Epithelial cell of prostate (primary cell): Measurements from ENCODE around the gene MXRA7.
"Not testable (repeated sequence)": the region's sequence is repeated elsewhere in the genome, so short reads cannot be mapped to it uniquely, and the experiment has no call there.

ENCODE experiments used
- DNase-seq: peaks from one replicate; pipeline ENCODE4 v3.0.0-alpha.2; 2011; ENCODE audit warnings: low read depth, low spot score
- H3K27ac ChIP-seq: fragments of 450-650 bp; 2 replicates; pipeline ENCODE4 v1.5.1; 2017; ENCODE audit warnings: mild to moderate bottlenecking

MXRA7 gene

DNA sequence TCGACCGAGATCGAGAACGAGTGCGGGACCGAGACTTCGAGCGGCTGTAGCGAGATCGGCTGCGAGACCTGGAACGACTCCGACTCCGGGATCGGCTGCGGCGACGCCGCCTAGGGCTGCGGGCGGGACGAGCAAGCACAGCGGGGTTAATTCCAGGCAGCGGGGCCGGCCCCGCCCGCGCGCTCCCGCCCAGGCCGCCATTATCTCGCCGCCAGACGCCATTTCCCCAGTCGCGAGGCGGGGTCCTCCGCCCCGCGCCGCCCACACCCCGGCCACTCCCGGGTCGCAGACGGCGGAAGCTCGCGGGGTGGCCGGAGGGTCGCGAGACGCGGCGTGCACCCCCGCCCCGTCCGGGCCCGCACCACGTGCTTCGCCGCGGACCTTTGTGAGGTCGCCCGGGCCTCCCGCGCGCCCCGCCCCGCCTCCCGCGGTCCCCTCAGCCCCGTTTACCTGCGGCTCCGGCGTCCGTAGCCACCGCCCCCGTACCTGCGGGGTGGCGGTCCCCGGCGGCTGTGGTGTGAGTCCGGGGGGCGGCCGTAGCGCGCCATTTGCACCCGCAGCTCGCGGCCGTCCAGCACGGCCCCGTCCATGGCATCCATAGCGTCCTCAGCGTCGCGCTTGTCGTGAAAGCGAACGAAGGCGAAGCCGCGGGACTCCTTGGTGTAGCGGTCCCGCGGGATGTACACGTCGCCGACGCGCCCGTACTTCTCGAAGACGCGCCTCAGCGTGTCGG is 25.8 kb upstream of the MXRA7 start:
- peak overlapping the region; percentile 95 for H3K27ac ChIP-seq
- no peak for DNase-seq

DNA sequence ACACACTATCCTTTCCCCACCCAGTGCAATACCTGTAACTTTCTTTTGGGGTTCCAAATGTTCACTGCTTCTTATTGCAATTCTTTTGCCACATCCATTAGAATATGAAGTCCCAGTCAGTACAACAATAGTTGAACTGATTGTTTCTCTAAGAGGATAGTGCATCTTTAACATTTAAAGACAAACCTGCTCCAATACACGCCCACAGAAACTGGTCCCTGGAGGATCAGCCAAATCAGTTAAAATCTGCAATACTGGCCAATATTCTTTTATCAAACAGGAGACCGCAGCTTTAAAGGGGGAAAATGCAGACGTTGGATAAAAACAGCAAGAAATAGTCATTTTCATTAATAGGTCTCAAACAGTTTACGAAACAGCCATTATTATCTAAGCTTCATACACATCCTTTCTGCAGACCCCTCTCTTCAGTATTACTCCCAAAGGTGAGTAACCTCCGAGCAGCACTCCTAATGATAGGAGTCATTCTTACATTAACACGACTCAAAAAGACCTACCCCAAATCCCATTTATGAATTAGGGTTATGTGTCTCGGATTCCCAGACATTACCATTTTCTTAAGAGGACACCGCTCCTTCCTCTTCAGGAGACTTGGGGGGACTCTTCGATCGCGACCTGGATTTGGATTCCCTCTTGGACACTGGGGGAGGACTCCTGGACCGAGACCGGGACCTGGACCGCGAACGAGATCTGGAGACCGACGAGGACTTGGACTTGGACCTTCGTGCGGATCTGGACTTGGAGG is 25.0 kb upstream of the MXRA7 start:
- DNase-seq = no peak
- peak overlapping the region; percentile 95 for H3K27ac ChIP-seq

DNA sequence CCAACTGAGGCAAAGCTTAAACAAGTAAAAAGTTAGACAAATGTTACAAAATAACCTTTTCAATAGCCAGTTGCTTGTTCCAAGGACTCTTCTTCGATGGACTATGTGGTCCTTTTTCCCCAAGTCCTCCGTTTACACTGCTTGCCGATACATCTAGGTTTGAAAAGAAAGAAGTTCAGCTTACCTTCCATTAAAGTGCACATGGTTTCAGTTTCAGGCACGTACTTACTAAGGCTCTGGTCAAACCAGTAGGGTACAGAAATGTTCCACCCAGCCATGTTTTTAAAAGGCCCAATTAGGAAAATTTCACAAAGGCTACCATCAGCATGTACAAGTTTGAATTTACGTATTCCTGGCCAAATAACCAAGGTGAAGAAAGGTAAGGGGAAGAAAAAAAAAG is 24.2 kb upstream of the MXRA7 start:
- no peak for DNase-seq
- H3K27ac ChIP-seq = peak overlapping the region; percentile 95

DNA sequence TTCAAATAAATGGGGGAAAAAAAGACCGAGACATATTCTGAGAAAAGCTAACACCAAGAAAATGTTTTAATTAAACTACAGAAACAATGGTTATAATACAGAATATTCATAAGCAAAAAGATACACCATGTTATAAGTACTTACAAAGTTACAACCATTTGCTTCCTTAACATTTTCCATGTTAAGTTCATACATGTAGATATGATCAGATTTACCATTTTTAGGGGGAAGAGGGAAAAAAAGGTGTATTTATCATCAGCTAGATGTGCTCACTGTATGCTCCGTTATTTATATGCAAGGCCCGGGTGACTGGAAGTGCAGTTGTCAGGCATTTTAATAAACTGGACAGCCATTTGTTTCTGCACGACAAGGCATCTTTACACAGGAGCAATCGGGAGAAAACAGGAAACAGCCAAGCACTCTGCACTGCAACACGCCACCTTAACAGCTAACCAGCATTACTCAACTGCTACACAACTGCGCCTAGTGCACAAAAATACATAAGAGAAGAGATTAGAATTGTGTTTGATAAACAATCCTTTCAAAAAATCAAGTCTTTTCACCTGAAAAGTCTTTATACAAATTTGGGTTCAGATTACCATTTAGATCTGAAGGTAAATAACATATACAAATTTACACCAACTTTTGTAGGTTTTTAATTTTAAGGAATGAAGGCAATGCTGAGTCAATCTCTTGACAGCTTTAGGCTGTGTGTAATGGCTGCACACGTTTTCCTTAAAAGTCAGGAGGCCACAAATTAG is 23.5 kb upstream of the MXRA7 start:
- no peak for DNase-seq
- peak overlapping the region; percentile 95 for H3K27ac ChIP-seq

DNA sequence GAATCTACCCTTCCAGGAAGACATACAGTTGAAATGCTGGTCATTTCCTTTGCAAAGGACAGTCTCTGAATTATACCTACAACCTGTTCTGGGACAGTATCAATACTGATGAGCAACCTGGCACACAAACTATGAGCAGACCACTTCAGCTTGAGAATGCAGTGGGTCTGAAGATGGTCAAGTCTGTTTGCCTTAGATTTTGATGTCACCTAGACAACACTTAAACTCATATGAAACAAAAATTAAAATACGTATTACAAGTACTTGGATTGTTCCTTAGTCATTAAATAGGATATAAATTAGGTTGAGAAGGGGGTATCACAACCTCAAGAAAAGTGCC is 22.8 kb upstream of the MXRA7 start:
- H3K27ac ChIP-seq = peak overlapping the region; percentile 95
- DNase-seq = no peak

DNA sequence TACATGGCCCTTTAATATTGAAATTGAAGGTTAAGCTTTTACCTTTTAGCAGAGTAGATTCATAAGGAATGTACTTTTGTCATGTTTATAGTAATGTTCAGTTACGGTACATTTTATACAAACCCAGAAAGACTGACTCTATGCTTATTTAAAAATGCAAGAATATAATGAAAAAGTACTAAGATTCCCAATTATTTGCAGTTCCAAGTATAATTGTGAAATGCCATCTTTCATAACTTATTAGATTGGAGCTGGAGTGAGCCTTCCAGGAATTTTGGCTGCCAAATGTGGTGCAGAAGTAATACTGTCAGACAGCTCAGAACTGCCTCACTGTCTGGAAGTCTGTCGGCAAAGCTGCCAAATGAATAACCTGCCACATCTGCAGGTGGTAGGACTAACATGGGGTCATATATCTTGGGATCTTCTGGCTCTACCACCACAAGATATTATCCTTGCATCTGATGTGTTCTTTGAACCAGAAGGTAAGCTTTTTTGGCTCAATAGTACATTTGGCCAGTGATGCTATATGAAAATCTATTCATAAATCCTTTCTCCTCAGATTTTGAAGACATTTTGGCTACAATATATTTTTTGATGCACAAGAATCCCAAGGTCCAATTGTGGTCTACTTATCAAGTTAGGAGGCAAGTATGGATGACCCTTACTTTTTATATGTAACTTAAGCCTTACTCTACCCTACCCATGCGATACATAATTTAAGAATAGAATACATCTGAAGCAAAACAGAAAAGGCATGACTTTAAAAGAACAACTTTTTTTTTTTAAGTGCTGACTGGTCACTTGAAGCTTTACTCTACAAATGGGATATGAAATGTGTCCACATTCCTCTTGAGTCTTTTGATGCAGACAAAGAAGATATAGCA is 22.2 kb upstream of the MXRA7 start:
- no peak for DNase-seq
- peak overlapping the region; percentile 95 for H3K27ac ChIP-seq

DNA sequence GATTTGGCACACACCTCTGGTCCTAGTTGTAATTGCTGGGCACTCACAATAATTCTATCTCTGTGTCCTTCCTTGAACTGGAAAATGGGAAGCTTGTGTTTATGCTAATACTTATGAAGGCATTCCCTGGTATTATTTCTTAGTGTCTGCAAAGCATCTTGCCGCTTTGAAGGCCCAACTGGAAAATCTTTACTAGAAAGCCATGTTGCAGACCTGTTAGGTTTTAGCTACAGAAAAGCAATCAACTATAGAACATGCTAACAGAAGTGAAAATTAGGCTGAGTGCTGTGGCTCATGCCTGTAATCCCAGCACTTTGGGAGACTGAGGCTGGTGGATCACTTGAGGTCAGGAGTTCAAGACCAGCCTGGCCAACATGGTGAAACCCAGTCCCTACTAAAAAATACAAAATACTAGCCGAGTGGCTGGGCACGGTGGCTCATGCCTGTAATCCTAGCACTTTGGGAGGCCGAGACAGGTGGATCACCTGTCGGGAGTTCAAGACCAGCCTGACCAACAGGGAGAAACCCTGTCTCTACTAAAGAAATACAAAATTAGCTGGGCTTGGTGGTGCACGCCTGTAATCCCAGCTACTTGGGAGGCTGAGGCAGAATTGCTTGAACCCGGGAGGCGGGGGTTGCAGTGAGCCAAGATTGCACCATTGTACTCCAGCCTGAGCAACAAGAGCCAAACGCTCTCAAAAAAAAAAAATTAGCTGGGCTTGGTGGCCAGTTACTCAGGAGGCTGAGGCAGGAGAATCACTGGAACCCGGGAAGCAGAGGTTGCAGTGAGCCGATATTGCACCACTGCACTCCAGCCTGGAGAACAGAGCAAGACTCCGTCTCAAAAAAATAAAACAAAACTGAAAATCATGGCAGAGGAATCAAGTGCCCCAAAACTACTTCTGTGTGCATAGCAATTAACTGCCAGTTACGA is 21.3 kb upstream of the MXRA7 start:
- H3K27ac ChIP-seq = peak overlapping the region; percentile 95
- DNase-seq = not testable (repeated sequence)

DNA sequence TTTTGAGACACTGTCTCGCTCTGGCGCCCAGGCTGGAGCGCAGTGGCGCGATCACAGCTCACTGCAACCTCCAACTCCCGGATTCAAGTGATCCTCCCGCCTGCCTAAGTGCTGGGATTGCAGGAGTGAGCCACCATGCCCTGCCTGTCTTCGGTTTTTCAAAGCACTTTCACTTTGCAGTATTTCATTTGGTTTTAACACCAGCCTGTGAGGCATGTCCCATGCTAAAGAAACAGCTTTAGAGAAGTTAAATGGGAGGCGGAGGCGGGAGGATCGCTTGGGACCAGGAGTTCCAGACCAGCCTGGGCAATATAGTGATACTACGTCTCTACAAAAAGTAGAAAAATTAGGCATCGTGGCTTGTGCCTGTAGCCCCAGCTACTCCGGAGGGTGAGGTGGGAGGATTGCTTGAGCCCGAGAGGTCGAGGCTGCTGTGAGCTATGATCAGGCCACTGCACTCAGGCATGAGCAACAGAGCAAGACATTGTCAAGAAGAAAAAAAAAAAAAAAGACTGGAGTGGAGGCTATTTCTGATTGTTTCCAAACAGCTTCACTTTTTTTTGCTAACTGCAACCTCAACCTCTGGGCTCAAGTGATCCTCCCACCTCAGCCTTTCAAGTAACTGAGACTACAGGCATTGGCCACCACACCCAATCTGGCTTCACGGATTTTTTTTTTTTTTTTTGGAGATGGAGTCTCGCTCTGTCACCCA is 17.1 kb upstream of the MXRA7 start:
- DNase-seq = no peak
- peak overlapping the region; percentile 97 for H3K27ac ChIP-seq

DNA sequence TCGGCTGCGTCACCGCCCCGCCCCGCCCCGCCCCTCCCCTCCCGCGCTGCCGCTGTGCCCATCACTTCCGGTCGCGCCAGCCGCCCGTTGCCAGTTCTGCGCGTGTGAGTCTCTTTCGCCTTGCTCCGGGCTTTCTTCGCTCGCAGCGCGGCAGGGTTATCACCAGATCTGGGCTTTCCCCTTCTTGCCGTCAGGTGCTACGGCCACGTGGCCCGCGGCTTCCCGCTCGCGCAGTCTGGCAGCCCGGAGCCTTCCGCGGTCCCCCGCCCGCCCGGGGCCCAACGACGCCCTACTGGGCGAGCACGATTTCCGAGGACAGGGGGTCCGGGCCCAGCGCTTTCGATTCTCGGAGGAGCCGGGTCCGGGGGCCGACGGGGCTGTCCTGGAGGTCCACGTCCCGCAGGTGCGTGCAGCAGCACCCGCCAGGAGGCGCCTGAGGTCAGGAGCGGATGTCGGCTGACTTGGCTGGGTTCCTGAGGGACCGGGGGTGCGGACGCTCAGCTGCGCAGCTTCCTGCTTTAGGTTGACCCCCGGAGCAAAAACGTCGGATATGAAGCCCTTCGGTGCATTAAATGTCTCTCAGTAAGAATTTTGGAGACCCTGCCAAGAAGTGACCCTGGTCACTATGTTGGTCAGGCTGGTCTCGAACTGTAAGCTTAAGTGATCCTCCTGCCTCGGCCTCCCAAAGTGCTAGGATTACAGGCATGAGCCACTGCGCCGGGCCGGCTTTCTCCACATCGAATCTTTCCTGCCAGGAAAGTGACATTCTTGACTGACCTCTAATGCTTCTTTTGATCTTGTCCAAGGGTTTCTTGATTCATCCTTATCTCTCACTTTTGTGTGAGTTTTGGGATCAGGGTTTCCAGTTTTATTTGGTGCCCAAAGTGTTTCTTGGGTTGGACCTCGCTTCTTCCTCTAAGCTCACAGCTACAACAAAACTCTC is 16.3 kb upstream of the MXRA7 start, which contains the start of gene METTL23:
METTL23 (plus strand) TSS at position 64 of the 943 bp plus-strand sequence. CDS start 2,872 bp downstream, outside the sequence.
- DNase-seq = no peak
- H3K27ac ChIP-seq = peak within 1 kb of the TSS; percentile 97

DNA sequence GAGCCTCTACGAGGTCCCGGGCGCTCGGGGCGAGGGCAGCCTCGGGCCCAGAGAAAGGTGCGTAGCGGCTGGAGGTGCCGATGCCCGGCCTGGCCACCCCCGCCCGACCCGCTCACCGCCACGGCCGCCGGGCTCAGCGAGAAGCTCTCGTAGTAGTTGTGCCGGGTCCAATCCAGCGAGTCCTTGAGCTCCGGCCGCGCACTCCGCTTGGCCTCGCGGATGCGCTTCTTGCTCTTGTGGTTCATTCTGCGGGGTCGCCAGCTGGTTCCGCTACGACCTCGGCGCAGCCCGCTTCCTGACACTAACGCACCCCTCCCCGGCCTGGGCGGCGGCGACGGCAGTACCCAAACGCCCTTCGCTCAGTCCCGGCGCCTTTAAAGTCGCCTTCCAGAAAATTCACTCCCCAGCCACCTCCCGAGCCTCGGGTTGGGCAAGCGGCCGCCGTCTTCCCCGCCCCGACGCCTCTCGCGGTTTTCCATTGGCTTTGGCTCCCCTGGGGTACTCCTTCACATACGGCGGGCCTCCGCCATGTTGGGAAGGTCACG is 15.5 kb upstream of the MXRA7 start, which contains the start of gene JMJD6:
JMJD6 (minus strand) TSS at position 376 of the 545 bp plus-strand sequence; CDS start at position 245, 131 bp downstream.
- DNase-seq = peak; percentile 72
- H3K27ac ChIP-seq = peak within 1 kb of the TSS; percentile 97

DNA sequence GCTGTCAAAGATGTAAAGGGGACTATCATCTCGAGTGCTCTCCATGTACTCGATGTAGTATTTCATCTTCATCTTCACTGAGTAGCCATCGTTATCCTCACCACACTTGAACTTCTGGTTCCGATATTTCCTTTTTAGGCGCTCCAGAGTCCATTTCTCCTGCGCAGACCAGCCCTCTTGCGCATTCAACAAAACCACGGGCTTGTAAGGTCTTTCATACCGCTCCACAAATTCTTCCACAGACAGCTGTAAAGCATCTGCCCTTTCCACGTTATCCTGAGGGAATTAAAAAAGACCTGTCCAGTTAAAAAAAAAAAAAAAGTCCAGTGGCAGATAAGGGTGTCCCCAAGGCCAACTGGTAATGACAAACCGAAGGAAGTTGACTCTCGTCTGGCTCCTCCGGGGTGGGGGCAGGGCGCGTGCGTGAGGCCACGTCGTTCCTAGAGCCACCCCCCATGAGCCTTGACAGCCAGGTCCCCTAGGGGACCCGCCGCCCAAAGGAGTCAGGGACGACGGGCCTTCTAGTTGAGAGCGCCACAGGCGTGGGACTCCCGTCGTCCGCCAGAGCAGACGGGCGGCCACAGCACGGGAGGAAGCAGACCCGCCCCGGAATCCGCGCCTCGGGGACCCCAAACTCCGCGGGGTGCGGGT is 14.9 kb upstream of the MXRA7 start:
- peak overlapping the region; percentile 97 for H3K27ac ChIP-seq

DNA sequence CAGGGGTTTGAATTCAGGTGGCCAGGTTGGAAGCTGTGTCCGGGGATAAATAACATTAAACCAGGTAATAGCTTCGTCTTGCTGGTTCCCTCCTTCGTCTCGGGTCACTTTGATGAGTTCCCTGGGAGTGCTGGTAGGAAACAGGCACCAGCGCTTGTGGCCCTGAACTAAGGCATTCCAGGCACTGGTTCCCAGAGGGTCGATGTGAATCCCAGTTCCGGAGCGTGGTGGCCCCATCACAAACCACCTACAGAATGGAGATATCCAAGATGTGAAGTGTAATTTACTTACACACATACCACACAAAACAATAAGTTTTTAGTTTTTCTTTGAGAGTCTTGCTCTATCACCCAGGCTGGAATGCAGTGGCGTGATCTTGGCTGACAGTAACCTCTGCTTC is 13.0 kb upstream of the MXRA7 start:
- DNase-seq = no peak
- H3K27ac ChIP-seq = no peak overlapping the region

More for the DNA sequence above, 14.9 kb upstream of the MXRA7 start:
- DNase-seq = no peak

DNA sequence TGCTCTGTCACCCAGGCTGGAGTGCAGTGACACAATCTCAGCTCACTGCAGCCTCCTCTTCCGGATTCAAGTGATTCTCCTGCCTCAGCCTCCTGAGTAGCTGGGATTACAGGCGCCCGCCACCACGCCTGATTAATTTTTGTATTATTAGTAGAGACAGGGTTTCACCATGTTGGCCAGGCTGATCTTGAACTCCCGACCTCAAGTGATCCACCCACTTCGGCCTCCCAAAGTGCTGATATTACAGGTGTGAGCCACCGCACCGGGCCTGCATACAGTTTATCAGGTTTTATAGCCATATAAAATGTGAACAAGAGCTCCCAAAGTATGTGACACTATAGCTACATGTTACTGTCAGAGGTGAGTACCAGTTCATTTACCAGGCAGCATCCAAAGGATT is 12.2 kb upstream of the MXRA7 start:
- DNase-seq, H3K27ac ChIP-seq: not testable (repeated sequence)

DNA sequence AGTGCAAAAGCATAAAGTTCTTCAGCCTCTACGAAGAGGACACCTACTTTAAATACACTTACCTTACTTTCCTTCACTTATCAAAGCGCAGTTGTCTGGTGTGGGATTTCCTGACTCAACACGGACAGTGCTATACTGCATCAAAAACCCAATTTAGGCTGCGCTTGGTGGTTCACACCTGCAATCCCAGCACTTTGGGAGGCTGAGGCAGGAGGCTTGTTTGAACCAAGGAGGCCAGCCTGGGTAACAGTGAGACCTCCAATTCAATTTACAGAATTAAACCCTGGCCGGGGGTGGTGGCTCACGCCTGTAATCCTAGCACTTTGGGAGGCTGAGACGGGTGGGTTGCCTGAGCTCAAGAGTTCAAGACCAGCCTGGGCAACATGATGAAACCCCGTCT is 11.5 kb upstream of the MXRA7 start:
- H3K27ac ChIP-seq = no peak overlapping the region
- no peak for DNase-seq

DNA sequence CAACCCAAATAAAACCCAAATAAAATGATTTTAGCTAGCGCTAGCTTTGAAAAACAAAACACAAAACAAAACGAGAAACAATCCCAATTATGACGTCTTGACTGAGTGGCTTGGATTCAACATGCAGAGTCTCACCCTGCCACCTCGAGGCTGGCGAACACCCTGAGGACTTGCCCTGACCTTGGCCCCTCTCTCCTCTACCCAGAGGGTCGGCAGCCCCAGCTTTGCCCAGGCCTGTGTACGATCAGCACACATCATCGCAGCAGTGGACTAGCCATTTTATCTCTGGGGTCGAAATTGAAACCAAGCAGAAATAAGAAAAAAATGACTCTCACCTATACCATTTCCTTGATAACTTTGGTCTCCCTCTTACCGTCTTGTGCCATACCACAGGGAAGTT is 10.7 kb upstream of the MXRA7 start:
- H3K27ac ChIP-seq = no peak overlapping the region
- DNase-seq = no peak

DNA sequence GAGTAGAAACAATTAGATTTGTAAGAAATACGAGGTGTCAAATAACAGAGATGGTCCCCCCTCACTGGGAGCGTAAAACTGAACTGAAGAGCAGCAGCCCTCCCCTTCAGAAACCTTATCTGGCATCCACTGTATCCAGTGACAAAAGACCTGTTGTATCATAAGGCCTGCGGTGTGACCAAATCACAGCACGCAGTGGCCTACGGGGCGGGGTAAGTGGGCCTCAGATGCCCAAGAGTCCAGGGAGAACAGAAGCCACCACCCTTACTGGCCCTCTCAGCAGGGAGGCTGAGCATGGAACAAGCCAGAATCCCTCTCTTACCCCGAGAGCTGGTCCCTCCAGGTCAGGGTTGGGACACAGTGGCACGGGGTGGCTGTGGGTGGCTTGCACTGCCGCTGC is 10.2 kb upstream of the MXRA7 start:
- DNase-seq = no peak
- no peak overlapping the region for H3K27ac ChIP-seq
